GM11168 (cell line): ENCODE results near the gene TBCB.

Source experiments
- in situ Hi-C: fragments of 300-500 bp; cut with MboI; formaldehyde crosslinking; loops from one replicate; pipeline ENCODE4 v1.12.0; 2022; ENCODE audit warnings: low sequenced_read_pairs; ENCODE audit not compliant: unreplicated experiment

TBCB gene

GRCh38 chr19:36100476-36100875 lies 14.8 kb upstream of the TBCB start:
- in situ Hi-C loops = no loop called here

GRCh38 chr19:36101550-36102327 lies 13.5 kb upstream of the TBCB start:
- in situ Hi-C loops = no loop called here

DNA sequence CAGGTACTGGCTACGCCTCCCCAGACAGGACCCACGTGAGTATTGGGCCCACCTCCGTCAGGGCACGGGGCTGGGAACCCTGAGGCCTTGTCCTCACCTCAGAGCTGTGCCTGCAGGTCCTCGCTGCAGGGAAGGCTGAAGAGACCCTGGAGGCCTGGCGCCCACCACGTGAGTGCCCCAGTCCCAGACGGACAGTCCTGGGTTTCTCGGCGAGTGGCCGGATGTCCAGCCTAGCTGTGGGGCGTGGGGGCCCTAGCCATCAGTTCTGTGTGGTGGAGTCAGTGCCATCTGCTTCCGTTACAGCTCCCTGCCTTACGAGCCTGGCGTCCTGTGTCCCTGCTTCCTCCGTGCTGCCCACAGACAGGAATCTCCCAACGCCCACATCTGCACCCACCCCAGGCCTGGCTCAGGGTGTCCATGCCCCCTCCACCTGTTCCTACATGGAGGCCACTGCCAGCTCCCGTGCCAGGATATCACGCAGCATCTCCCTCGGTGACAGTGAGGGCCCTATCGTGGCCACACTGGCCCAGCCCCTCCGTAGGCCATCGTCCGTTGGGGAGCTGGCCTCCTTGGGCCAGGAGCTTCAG lies 12.1 kb upstream of the TBCB start:
- in situ Hi-C loops = no loop called here

DNA sequence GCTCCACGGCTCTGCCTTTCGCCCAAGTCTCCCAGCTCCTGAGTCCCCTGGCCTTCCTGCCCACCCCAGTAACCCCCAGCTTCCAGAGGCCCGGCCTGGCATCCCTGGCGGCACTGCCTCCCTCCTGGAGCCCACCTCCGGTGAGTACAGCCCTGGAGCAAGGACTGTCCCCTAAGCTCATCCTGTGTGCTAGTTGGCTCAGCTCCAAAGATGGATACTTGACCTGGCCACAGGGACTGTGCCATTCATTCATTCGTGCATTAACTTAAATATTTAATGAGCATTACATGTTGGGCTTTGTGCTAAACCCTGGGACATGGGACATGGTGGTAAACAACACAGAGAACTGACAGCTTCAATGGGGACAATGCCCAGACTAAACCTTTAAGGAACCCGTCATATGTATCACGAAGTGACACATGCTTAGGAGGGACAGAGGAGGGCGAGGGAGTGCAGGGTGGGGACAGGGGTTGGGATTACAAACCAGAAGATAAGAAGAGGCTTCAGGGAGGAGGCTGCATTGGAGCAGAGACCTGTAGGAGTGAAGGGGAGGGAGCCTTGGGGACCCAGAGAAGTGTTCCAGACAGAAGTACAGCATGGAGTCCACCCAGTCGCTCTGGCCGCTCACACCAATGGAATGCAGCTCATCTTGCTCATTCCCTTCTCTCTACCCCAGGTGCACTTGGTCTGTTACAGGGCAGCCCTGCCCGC lies 11.3 kb upstream of the TBCB start:
- in situ Hi-C loops = no loop called here

DNA sequence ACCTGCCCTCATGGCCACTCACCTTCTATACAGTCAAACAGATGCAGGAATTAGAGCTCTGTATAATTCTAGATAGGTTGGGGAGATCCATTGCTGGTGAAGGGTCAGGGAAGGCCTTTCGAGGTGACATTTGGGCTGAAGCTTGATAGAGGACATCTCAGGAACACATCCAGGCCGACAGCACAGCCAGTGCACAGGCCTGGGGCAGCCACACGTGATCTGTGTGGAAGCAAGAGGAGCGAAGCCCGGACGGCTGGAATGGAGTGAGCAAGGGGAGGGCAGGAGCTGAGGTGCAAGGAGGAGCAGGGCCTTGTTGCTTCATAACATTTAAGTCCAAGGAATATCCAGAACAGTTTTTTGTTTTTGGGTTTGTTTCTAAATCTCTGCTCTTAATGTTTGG lies 8.8 kb upstream of the TBCB start:
- in situ Hi-C loops = no loop called here

GRCh38 chr19:36106991-36107390 lies 8.3 kb upstream of the TBCB start:
- in situ Hi-C loops = no loop called here

DNA sequence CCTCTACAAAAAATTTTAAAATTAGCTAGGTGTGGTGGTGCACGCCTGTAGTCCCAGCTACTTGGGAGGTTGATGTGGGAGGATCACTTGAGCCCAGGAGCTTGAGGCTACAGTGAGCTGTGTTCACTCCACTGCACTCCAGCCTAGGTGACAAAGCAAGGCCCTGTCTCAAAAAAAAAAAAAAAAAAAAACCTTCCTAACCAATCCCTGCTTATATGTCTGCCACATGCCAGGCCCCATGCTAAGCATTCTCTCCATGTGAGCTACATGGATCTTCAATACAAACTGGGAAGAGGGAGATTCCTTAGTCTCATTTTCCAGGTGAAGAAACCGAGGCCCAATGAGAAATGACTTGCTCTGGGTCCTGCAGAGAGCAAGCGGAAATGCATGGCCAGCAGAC lies 6.6 kb upstream of the TBCB start:
- in situ Hi-C loops = no loop called here

DNA sequence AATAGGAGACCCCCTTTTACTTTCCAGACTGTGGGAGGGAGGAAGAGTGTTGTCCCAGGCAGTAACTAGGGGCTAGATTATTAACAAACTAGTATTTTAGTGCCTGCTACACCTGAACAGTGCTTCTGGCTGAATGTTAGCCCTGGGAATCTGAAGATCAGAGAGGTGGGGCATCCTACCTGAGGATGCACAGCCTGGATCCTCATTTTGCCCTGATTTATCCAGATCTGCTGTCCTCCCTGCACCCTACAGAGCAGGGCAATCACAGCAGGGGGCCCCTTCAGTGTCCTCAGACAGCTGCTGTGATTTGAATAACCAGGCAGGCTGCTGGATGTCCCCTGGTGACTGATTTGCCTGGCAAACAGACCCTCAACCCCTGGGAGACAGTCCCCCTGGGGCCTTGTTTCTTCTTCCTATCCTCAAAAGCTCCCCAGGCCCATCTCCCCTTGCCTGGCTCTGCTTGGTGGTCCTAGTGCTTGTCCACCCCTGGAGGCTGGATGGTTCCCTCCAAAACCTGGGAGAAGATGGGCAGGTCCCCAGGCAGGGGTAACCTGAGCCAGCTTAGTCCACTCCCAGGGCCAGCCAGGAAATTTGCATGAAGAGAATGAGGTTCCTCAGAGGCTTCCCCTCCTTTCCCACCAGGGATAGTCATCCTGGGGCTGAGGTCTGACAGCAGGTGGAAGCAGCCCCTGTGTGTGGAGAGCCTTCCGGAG lies 4.6 kb upstream of the TBCB start, which contains the start of gene OVOL3:
Gene OVOL3 (plus strand): TSS at position 657 of the 713 bp plus-strand sequence. CDS start 60 bp downstream, outside the sequence.
- in situ Hi-C loops = no loop called here

DNA sequence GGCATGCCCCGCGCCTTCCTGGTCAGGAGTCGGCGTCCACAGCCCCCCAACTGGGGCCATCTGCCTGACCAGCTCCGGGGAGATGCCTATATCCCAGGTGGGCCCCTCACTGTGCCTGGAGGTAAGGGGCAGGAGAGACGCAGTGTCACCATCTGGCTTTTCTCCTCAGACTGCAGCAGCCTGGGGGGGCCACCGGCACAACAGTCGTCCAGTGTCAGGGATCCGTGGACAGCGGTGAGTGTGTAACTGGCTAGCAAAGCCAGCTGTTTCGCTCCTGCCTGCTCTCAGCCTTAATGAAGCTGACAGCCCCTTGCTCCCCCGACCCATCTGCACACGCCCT lies 4.1 kb upstream of the TBCB start:
- in situ Hi-C loops = no loop called here

DNA sequence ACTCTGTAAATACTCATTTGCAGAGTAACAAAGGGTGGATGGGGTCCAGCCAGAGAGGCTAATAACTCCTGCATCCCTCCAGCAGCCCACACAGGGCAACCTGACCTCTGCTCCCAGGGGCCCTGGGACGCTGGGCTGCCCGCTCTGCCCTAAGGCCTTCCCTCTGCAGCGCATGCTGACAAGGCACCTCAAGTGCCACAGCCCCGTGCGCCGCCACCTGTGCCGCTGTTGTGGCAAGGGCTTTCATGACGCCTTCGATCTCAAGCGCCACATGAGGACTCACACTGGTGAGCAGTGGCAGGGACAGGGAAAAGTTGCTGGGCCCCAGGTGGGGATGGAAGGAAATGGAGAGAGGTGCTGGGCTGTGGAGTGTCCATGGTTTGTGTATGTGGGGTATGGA lies 2.6 kb upstream of the TBCB start:
- in situ Hi-C loops = no loop called here

GRCh38 chr19:36113425-36113824 lies 1.8 kb upstream of the TBCB start:
- in situ Hi-C loops = no loop called here

DNA sequence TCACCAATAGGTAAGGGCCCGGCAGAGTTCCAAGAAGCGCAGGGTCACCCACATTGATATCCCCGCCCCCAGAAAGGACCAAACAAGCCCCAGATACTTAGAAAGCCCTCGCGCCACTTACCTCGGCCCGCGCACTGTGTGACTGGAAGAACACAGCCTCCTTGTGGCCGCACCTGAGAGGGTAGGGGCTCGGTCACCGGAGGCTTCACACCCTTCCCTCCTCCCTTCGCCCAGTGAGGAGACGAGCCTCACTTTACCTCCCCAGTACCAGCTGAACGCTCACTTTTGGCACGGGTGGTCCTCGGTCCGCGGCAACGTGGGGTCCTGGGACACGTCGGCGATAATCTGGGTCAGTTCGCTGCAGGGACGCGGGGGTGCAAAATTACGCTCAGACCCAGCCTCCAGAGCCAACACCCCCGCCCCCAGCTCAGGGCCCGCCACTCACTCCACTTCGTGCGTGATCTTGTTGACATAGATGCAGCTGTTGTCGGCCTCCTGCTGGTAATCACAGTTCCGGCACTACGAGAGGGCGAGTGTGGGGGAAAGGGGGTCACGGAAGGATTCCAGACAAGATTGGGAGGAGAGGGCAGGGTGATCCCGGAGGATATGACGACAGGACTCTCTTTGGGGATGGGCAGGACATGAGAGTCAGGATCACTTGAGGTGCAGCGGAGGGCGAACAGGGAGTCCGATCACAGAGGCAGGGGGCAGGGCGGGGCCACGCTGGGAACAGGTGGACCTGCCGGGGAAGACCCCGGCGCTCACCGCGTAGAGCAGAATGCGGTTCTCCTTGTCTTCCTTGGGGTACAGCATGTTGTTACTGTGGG lies 1.2 kb upstream of the TBCB start:
- in situ Hi-C loops = no loop called here

GRCh38 chr19:36114721-36115452 lies 381 bp upstream of the TBCB start, which contains the start of gene POLR2I:
TSS of gene POLR2I (minus strand) at chr19:36114875. CDS start at chr19:36114856, 19 bp downstream.
- in situ Hi-C loops = no loop called here

DNA sequence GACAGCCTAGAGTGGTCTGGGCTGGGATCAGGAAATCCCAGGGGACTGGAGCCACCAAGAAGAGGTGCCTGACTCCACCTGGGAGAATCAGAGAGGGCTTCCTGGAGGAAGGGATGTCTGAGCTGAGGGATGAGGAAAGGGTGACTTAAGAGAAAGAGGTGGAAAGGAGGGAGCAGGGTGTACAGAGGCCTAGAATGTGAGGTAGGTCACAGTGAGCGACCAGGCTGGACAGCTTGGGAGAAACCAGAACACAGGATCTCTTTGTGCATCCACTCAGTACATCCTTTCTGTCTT lies 1.0 kb downstream of the TBCB start:
- in situ Hi-C loops = no loop called here

- in situ Hi-C loops = no loop called here
Observed at GRCh38 chr19:36120092-36120983, 5.1 kb downstream of the TBCB start.

DNA sequence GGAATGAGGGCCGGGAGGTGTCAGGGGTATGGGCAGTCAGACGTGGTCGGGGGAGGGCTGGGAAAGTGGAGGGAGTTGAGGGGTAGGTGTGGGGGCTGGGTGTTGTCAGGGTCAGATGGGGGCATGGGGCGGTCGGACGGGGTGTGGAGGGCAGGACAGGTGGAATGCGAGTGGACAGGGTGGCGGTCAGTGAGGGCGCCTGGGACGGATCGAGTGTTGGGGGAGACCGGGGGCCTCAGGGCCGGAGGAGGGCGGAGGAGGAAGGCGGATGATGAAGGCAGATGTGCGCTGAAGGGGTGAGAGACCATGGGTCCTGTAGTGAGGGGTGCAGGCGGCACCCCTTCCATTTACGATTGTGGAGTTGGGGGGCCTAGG lies 5.7 kb downstream of the TBCB start:
- in situ Hi-C loops = no loop called here

- in situ Hi-C loops = no loop called here
Observed at GRCh38 chr19:36121486-36122124, 6.3 kb downstream of the TBCB start.

DNA sequence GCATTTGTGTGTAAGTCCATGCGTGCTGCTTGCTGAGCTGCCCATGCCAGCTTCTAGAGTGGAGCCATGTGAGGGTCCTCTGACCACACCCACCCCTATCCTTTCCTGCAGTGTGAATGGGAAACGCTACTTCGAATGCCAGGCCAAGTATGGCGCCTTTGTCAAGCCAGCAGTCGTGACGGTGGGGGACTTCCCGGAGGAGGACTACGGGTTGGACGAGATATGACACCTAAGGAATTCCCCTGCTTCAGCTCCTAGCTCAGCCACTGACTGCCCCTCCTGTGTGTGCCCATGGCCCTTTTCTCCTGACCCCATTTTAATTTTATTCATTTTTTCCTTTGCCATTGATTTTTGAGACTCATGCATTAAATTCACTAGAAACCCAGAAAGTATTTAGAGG lies 10.3 kb downstream of the TBCB start:
- in situ Hi-C loops = loop anchor here (5.0 kb wide), 1 partner anchor 47 kb away; no protein-coding TSS in a partner anchor
